T-helper 17 cell (primary cell): ENCODE data around the gene CSHL1. TPM values are rescaled to one million over a fixed set of nuclear protein-coding genes. Genes with fewer than 3 reads are reported as not detected.
"Not testable (repeated sequence)": the region's sequence is repeated elsewhere in the genome, so short reads cannot be mapped to it uniquely, and the experiment has no call there.

Experiments used
- ATAC-seq: fragments of 150-1000 bp; cut with Tn5 transposase; 2 replicates; pipeline ENCODE4 v1.10.0; 2021; ENCODE audit warnings: mild to moderate bottlenecking, moderate library complexity
- DNase-seq, 3 donors: peaks; one replicate each; pipeline versions ENCODE4 v3.0.0 to v3.0.0-alpha.2; 2020 to 2021
- H3K9me3 ChIP-seq: one replicate; pipeline ENCODE4 v1.7.0; 2013; ENCODE audit warnings: low read length, mild to moderate bottlenecking; ENCODE audit not compliant: control insufficient read depth, poor library complexity, severe bottlenecking
- H3K27ac Mint-ChIP-seq: one replicate; pipeline ENCODE4 v1.8.0; 2022; ENCODE audit warnings: mild to moderate bottlenecking, moderate library complexity, mixed read lengths
- H3K27me3 Mint-ChIP-seq: one replicate; pipeline ENCODE4 v1.8.0; 2022; ENCODE audit warnings: mixed read lengths
- H3K36me3 Mint-ChIP-seq: one replicate; pipeline ENCODE4 v1.8.0; 2022; ENCODE audit warnings: low read depth, mixed read lengths
- H3K4me1 Mint-ChIP-seq: one replicate; pipeline ENCODE4 v1.8.0; 2022; ENCODE audit warnings: mild to moderate bottlenecking, mixed read lengths
- H3K4me3 Mint-ChIP-seq: one replicate; pipeline ENCODE4 v1.8.0; 2022; ENCODE audit warnings: mild to moderate bottlenecking, moderate library complexity, mixed read lengths
- total RNA-seq, 4 donors: library from RNA in 2 of 4; stranded (reverse) in 2 of 4; gene quantifications; one replicate each; pipeline ENCODE4 v1.2.3 and lab custom pipeline; 2022 to 2026

Gene CSHL1
- total RNA-seq, 2 donors from 2014 or later = not detected

DNA sequence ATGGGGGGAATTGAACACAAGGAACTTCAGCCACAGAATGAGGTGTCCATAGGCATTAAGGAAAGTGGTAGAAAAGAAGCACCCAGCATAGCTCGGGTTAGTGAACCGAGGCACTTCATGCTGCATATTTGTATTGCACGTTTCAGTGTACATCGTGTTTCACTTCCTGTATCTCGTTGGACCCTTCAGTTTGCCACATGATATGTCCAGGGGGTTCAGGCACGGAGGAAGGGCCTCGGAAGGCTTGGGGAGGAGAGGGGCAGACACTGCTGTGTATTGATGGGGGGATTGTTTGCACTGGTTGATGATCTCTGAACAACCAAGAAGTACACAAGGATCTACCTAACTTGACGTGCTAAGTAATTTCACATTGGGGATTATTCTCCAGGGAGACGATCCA lies 11.3 kb upstream of the CSHL1 start:
- not testable (repeated sequence) for H3K27ac Mint-ChIP-seq, H3K36me3 Mint-ChIP-seq, H3K27me3 Mint-ChIP-seq, H3K9me3 ChIP-seq, DNase-seq, H3K4me3 Mint-ChIP-seq
- peak; percentile 38 for ATAC-seq
- peaks cover 12% of the 10 kb centered on the region for H3K4me1 Mint-ChIP-seq

DNA sequence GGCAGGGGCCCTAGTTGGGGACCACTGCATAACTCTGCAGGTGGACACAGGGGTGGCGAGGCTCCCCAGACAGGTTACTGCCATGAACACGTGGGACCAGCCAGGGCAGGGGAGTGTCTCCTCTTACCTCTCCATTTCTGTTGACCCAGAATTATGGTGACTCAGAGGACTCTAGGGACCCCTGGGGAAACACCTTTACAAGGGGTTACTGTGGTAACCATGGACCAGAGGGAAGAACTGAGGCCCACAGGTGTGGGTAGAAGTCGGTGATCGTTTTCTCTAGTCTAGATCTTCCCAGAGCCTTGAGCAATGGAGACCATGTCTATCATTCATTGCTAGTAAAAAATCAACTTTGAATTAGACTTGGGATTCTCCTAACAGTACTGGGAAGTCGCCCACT lies 9.7 kb upstream of the CSHL1 start:
- not testable (repeated sequence) for H3K36me3 Mint-ChIP-seq, H3K27ac Mint-ChIP-seq, H3K4me3 Mint-ChIP-seq, DNase-seq, H3K27me3 Mint-ChIP-seq, ATAC-seq, H3K9me3 ChIP-seq
- H3K4me1 Mint-ChIP-seq = peaks cover 12% of the 10 kb centered on the region

DNA sequence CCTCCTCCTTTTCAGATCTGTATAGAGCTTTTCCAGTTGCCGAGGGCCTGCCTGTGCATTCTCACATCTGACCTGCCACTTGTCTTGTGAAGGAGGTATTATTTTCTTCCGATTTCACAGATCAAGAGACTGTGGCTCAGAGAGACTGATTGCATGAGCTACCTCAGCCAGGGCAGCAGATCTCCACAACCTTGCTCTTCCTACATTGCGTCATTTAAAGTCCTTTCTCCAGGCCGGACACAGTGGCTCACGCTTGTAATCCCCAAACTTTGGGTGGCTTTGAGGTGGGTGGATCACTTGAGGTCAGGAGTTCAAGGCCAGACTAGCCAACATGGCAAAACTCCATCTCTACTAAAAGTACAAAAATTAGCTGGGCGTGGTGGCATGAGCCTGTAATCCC lies 9.0 kb upstream of the CSHL1 start:
- not testable (repeated sequence) for H3K4me3 Mint-ChIP-seq, H3K27me3 Mint-ChIP-seq, ATAC-seq, H3K36me3 Mint-ChIP-seq, H3K9me3 ChIP-seq, DNase-seq
- H3K27ac Mint-ChIP-seq = peak overlapping the region; percentile 92
- peaks cover 12% of the 10 kb centered on the region for H3K4me1 Mint-ChIP-seq

DNA sequence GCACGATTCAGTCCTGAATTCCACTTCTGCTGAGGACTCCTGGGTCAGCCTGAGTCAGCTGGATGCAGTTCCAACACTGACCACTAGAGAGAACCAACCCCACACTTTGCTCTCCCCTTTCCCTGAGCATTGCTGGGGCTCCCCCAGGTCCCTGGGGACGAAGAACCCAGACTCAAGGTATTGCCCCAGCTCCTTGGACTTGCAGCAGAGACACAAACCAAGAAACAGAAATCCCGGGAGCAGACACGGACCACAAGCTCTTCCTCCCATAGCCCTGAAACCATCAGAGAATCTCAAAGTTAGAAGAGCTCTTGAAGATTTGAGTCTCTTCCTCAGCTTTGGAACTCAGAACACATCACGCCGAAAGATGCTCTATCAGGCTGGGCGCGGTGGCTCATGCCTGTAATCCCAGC lies 8.3 kb upstream of the CSHL1 start:
- peak overlapping the region; percentile 92 for H3K27ac Mint-ChIP-seq

DNA sequence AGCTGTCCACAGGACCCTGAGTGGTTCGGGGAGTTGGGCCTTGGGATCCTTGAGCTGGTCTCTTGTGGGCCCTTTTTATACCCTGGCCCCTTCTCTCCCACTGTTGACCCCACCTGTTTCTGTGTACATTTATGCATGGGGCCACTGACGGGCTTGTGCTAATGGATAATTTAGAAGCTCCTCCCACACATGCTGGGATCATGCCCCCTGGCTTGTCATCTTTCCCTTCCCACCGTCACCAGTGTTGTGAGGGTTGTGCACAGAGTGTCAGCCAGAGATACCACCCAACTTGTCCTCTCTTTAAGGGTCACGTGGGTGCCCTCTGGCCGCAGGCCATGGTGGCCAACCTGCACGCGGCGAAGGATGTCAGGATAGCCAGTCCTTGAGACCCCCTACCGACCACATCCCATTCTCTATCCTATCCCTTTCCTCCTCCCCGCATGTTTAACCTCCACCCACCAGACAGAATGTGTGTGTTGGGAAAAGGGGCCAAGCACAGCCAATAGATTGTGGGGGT lies 7.8 kb upstream of the CSHL1 start, which contains the start of gene GH1:
Gene GH1 (minus strand): TSS at position 51 of the 517 bp plus-strand sequence. CDS start 63 bp downstream, outside the sequence.
- H3K27me3 Mint-ChIP-seq, DNase-seq, H3K9me3 ChIP-seq, ATAC-seq, H3K36me3 Mint-ChIP-seq: not testable (repeated sequence)
- Mint-ChIP-seq H3K27ac (peak within 1 kb of the TSS; percentile 92), H3K4me1 (peaks cover 12% of the 10 kb centered on the region), H3K4me3 (peak within 1 kb of the TSS; percentile 72)

More for the DNA sequence above, 8.3 kb upstream of the CSHL1 start:
- H3K36me3 Mint-ChIP-seq = peaks cover 3% of the 10 kb centered on the region
- DNase-seq = peak; percentile 43 to 70 (median 53)
- H3K9me3 ChIP-seq = no peaks in the 10 kb centered on the region
- H3K4me3 Mint-ChIP-seq = peak overlapping the region; percentile 72
- peaks cover 12% of the 10 kb centered on the region for H3K4me1 Mint-ChIP-seq
- peak; percentile 95 for ATAC-seq
- peaks cover 4% of the 10 kb centered on the region for H3K27me3 Mint-ChIP-seq

DNA sequence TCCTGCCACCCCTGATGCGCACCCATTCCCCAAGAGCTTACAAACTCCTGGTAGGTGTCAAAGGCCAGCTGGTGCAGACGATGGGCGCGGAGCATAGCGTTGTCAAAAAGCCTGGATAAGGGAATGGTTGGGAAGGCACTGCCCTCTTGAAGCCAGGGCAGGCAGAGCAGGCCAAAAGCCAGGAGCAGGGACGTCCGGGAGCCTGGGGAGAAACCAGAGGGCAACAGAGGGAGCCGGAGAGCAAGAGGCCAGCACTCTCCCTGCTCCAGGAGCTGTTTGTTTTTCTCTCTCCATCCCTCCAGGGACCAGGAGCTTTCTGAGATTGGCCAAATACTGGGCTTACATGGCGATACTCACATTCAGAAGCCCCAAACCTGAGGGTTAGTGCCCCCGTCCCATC lies 7.2 kb upstream of the CSHL1 start:
- Mint-ChIP-seq H3K4me3 (no peak overlapping the region), H3K27me3 (peaks cover 4% of the 10 kb centered on the region)

DNA sequence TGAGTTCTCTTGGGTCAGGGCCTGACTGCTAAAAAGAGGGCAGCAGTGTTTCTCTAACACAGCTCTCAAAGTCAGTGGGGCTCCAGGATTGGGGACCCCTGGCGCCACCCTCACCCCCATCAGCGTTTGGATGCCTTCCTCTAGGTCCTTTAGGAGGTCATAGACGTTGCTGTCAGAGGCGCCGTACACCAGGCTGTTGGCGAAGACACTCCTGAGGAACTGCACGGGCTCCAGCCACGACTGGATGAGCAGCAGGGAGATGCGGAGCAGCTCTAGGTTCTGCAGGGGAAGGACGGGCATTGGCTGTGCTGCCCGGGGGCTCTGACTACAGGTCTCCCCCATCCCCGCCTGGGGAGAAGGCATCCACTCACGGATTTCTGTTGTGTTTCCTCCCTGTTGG lies 6.6 kb upstream of the CSHL1 start:
- ATAC-seq = no peak

More for the DNA sequence above, 7.2 kb upstream of the CSHL1 start:
- ATAC-seq (no peak), DNase-seq (no peak)
- peaks cover 3% of the 10 kb centered on the region for H3K36me3 Mint-ChIP-seq
- no peaks in the 10 kb centered on the region for H3K9me3 ChIP-seq
- peaks cover 12% of the 10 kb centered on the region for H3K4me1 Mint-ChIP-seq
- H3K27ac Mint-ChIP-seq = no peak overlapping the region

DNA sequence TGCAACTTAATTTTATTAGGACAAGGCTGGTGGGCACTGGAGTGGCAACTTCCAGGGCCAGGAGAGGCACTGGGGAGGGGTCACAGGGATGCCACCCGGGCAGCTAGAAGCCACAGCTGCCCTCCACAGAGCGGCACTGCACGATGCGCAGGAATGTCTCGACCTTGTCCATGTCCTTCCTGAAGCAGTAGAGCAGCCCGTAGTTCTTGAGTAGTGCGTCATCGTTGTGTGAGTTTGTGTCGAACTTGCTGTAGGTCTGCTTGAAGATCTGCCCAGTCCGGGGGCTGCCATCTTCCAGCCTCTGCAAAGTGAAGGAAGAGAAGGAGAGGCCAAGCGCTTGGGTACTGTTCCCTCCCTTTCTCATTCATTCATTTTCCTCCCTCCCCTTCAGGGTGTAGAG lies 6.1 kb upstream of the CSHL1 start:
- H3K27ac Mint-ChIP-seq, DNase-seq, ATAC-seq, H3K4me3 Mint-ChIP-seq, H3K9me3 ChIP-seq, H3K36me3 Mint-ChIP-seq, H3K27me3 Mint-ChIP-seq: not testable (repeated sequence)
- peaks cover 10% of the 10 kb centered on the region for H3K4me1 Mint-ChIP-seq

More for the DNA sequence above, 6.6 kb upstream of the CSHL1 start:
- H3K4me1 Mint-ChIP-seq = peaks cover 12% of the 10 kb centered on the region
- H3K36me3 Mint-ChIP-seq = peaks cover 3% of the 10 kb centered on the region
- no peaks in the 10 kb centered on the region for H3K9me3 ChIP-seq
- no peak for DNase-seq
- H3K27ac Mint-ChIP-seq = no peak overlapping the region
- peaks cover 4% of the 10 kb centered on the region for H3K27me3 Mint-ChIP-seq
- H3K4me3 Mint-ChIP-seq = no peak overlapping the region

DNA sequence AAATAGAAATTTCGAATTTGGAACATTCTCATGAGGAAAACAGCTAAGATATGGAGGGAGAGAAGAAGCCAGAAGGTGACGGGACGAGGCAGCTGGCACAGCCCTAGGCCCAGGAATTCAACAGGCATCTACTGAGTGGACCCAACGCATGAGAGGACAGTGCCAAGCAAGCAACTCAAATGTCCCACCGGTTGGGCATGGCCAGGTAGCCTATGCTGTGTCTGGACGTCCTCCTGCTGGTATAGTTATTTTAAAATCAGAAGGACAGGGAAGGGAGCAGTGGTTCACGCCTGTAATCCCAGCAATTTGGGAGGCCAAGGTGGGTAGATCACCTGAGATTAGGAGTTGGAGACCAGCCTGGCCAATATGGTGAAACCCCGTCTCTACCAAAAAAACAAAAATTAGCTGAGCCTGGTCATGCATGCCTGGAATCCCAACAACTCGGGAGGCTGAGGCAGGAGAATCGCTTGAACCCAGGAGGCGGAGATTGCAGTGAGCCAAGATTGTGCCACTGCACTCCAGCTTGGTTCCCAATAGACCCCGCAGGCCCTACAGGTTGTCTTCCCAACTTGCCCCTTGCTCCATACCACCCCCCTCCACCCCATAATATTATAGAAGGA lies 5.6 kb upstream of the CSHL1 start:
- Mint-ChIP-seq H3K36me3 (peaks cover 3% of the 10 kb centered on the region), H3K27me3 (peaks cover 4% of the 10 kb centered on the region), H3K27ac (no peak overlapping the region), H3K4me3 (no peak overlapping the region), H3K4me1 (peaks cover 10% of the 10 kb centered on the region)
- no peaks in the 10 kb centered on the region for H3K9me3 ChIP-seq
- DNase-seq = no peak
- ATAC-seq = no peak

DNA sequence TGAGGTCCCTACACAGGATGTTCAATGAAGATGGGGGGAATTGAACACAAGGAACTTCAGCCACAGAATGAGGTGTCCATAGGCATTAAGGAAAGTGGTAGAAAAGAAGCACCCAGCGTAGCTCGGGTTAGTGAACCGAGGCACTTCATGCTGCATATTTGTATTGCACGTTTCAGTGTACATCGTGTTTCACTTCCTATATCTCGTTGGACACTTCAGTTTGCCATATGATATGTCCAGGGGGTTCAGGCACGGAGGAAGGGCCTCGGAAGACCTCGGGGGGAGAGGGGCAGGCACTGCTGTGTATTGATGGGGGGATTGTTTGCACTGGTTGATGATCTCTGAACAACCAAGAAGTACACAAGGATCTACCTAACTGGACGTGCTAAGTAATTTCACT lies 4.7 kb upstream of the CSHL1 start:
- not testable (repeated sequence) for H3K9me3 ChIP-seq, ATAC-seq, DNase-seq, H3K36me3 Mint-ChIP-seq, H3K4me3 Mint-ChIP-seq, H3K27me3 Mint-ChIP-seq, H3K27ac Mint-ChIP-seq
- H3K4me1 Mint-ChIP-seq = peaks cover 12% of the 10 kb centered on the region

DNA sequence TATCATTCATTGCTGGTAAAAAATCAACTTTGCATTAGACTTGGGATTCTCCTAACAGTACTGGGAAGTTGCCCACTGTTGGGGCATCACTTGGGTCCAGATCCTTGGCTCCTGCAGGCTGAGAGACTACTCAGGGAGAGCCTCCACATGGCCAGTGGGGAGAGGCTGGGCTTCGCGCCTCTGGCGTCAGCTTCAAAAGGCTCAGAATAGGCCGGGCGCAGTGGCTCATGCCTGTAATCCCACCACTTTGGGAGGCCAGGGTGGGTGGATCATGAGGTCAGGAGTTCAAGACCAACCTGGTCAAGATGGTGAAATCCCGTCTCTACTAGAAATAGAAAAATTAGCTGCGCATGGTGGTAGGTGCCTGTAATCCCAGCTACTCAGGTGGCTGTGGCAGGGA lies 3.4 kb upstream of the CSHL1 start:
- DNase-seq (no peak), ATAC-seq (no peak)
- Mint-ChIP-seq H3K4me3 (no peak overlapping the region), H3K27ac (no peak overlapping the region), H3K36me3 (peaks cover 3% of the 10 kb centered on the region), H3K27me3 (peaks cover 12% of the 10 kb centered on the region), H3K4me1 (peaks cover 7% of the 10 kb centered on the region)
- no peaks in the 10 kb centered on the region for H3K9me3 ChIP-seq

DNA sequence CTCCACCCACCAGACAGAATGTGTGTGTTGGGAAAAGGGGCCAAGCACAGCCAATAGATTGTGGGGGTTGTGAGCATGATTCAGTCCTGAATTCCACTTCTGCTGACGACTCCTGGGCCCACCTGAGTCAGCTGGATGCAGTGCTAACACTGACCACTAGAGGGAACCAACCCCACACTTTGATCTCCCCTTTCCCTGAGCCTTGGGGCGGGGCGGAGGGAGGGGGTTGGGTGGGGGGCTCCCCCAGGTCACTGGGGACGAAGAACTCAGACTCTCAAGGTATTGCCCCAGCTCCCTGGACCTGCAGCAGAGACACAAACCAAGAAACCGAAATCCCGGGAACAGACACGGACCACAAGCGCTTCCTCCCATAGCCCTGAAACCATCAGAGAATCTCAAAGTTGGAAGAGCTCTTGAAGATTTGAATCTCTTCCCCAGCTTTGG lies 621 bp upstream of the CSHL1 start:
- Mint-ChIP-seq H3K27ac (no peak overlapping the region), H3K27me3 (peaks cover 15% of the 10 kb centered on the region), H3K4me1 (peaks cover 2% of the 10 kb centered on the region), H3K36me3 (no peaks in the 10 kb centered on the region), H3K4me3 (no peak overlapping the region)
- H3K9me3 ChIP-seq = no peaks in the 10 kb centered on the region
- peak; percentile 36 to 56 (median 39) for DNase-seq
- ATAC-seq = peak; percentile 84

DNA sequence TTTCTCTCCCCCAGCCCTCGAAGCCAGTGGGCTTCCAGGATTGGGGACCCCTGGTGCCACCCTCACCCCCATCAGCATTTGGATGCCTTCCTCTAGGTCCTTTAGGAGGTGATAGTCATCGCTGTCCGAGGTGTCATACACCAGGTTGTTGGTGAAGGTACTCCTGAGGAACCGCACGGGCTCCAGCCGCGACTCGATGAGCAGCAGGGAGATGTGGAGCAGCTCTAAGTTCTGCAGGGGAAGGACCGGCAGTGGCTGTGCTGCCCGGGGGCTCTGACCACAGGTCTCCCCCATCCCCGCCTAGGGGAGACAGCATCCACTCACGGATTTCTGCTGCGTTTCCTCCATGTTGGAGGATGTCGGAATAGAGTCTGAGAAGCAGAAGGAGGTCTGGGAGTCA lies 962 bp downstream of the CSHL1 start:
- no peaks in the 10 kb centered on the region for H3K36me3 Mint-ChIP-seq
- H3K4me1 Mint-ChIP-seq = peaks cover 2% of the 10 kb centered on the region
- no peak overlapping the region for H3K4me3 Mint-ChIP-seq
- DNase-seq (no peak), ATAC-seq (no peak)
- no peak overlapping the region for H3K27ac Mint-ChIP-seq
- H3K27me3 Mint-ChIP-seq = peaks cover 15% of the 10 kb centered on the region
- H3K9me3 ChIP-seq = no peaks in the 10 kb centered on the region

DNA sequence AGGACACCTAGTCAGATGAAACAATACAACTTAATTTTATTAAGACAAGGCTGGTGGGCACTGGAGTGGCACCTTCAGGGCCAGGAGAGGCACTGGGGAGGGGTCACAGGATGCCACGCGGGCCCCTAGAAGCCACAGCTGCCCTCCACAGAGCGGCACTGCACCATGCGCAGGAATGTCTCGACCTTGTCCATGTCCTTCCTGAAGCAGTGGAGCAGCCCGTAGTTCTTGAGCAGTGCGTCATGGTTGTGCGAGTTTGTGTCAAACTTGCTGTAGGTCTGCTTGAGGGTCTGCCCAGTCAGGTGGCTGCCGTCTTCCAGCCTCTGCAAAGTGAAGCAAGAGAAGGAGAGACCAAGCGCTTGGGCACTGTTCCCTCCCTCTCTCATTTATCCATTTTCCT lies 1.5 kb downstream of the CSHL1 start:
- H3K4me1 Mint-ChIP-seq, ATAC-seq, DNase-seq, H3K4me3 Mint-ChIP-seq, H3K36me3 Mint-ChIP-seq, H3K9me3 ChIP-seq, H3K27ac Mint-ChIP-seq: not testable (repeated sequence)
- H3K27me3 Mint-ChIP-seq = peaks cover 15% of the 10 kb centered on the region
